GM18507 (cell line): ENCODE results near the gene INO80D.
"Not testable (repeated sequence)": the region's sequence is repeated elsewhere in the genome, so short reads cannot be mapped to it uniquely, and the experiment has no call there.

Source experiments
- DNase-seq: peaks from one replicate; pipeline ENCODE4 v3.0.0; 2011; ENCODE audit warnings: low read depth; ENCODE audit not compliant: insufficient read length; ENCODE audit errors: extremely low spot score
- FAIRE-seq: peaks from 2 replicates; lab custom pipeline; 2011; peaks lifted over from hg19 to GRCh38; lab: Jason Lieb, UNC

The INO80D gene

DNA sequence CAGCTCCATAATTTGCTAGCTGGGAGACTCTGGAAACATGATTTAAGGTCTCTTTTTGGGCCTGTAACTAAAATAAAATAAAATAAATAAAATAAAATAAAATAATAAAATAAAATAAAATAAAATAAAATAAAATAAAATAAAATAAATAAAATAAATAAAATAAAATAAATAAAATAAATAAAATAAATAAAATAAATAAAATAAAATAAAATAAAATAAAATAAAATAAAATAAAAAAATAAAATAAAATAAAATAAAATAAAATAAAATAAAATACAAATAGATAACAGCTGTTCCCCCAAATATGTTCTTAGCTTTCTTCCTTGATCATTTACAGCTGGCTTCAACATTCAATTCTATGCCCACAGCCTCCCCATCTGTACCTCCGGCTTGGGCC, 97.3 kb downstream of the INO80D start:
- DNase-seq, FAIRE-seq: not testable (repeated sequence)

DNA sequence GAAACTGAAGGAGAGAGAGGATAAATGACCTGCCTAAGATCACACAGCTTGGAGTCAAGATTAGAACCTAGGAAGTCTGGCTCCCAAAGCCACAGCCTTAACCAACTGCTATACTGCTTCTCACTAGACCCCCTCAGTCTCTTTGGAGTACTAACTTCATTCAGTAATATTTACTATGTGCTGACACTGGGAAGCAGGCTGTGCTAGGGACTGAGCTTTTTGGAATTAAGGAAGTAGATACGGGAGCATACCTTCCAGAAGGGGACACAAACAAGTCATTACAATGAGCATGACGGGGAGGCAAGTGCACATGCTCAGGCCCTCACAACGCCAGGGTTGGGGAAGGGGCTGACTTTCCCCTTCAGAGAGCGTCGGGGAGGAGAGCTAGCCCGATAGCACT, 97.7 kb downstream of the INO80D start:
- FAIRE-seq (no peak), DNase-seq (no peak)

DNA sequence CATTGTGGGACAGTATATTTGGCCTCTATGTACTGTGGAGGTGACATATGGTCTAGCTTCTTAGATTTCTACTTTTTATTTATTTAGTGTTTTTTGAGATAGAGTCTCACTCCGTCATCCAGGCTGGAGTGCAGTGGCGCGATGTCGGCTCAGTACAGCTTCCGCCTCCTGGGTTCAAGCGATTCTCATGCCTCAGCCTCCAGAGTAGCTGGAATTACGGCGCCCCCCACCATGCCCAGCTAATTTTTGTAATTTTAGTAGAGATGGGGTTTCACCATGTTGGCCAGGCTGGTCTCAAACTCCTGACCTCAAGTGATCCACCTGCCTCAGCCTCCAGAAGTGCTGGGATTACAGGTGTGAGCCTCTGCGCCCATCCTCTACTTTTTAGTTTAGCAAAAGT, 99.6 kb downstream of the INO80D start:
- FAIRE-seq, DNase-seq: not testable (repeated sequence)

DNA sequence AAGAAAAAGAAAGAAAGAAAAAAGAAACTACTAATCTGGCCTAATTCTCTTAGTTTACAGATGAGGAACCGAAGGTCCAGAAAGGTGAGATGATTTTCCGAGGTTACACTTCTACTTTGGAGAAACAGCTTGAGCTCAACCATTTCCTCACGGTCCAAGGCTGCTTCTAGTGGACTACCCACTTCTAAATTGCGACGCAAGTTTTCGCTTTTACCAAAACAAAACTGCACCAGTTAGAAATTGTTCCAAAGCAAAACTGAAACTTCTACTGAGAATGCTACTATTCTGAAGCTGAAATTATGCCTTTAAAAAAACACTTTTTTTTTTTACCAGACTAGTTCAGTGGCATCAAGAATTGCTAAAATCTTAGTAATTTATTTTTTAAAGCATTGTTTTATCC, 101.6 kb downstream of the INO80D start:
- FAIRE-seq (peak; percentile 69), DNase-seq (peak; percentile 12)

DNA sequence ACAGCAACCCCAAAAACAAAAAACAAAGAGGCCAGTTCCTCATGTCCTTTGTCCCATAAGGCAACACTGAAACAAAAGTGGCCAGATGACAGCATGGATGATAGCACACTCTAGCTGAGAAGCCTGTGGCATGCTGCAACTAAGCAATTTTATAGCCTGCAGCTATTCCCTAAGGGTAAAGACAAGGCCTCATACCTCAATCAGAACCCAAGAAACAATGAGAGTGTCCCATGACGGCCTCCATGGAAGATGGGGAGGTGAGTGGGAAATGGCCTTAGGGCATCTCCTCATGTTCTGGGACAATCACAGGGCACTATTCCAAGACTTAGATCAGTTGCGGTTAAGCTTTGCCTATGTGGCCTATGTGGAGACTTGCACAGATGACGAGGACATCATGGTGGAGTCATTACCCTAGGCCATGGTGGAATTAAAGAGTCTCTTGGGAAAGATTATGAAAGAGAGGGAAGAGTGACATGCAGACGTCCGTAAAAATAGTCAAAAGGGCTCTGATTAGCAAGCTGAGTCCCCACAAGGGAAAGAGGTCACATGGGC, 103.1 kb downstream of the INO80D start:
- FAIRE-seq, result no peak
- no peak for DNase-seq

DNA sequence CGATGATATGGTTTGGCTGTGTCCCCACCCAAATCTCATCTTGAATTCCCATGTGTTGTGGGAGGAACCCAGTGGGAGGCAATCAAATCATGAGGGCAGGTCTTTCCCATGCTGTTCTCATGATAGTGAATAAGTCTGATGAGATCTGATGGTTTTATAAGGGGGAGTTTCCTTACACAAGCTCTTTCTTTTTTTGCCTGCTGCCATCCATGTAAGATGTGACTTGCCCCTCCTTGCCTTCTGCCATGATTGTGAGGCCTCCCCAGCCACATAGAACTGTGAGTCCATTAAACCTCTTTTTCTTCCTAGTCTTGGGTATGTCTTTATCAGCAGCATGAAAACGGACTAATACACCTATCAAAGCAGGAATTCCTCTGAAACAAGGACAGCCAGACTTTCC, 107.2 kb downstream of the INO80D start:
- DNase-seq, FAIRE-seq: not testable (repeated sequence)

DNA sequence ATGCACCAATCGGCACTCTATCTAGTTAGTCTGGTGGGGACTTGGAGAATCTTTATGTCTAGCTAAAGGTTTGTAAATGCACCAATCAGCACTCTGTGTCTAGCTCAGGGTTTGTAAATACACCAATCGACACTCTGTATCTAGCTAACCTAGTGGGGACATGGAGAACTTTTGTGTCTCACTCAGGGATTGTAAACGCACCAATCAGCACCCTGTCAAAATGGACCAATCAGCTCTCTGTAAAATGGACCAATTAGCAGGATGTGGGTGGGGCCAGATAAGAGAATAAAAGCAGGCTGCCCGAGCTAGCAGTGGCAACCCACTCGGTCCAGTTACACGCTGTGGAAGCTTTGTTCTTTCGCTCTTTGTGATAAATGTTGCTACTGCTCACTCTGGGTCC, 108.3 kb downstream of the INO80D start:
- not testable (repeated sequence) for FAIRE-seq, DNase-seq

DNA sequence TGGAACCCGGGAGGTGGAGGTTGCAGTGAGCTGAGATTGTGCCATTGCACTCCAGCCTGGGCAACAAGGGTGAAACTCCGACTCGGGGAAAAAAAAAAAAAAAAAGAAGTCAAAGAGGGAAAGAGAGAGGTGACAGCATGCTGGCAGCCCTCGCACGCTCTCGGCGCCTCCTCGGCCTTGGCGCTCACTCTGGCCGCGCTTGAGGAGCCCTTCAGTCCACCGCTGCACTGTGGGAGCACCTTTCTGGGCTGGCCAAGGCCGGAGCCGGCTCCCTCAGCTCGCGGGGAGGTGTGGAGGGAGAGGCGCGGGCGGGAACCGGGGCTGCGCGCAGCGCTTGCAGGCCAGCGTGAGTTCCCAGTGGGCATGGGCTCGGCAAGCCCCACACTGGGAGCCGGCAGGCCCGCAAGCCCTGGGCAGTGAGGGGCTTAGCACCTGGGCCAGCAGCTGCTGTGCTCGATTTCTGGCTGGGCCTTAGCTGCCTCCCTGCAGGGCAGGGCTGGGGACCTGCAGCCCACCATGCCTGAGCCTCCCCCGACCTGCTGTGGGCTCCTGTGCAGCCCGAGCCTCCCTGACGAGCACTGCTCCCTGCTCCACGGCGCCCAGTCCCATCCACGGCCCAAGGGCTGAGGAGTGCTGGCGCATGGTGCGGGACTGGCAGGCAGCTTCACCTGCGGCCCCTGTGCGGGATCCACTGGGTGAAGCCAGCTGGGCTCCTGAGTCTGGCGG, 108.9 kb downstream of the INO80D start:
- not testable (repeated sequence) for FAIRE-seq, DNase-seq

DNA sequence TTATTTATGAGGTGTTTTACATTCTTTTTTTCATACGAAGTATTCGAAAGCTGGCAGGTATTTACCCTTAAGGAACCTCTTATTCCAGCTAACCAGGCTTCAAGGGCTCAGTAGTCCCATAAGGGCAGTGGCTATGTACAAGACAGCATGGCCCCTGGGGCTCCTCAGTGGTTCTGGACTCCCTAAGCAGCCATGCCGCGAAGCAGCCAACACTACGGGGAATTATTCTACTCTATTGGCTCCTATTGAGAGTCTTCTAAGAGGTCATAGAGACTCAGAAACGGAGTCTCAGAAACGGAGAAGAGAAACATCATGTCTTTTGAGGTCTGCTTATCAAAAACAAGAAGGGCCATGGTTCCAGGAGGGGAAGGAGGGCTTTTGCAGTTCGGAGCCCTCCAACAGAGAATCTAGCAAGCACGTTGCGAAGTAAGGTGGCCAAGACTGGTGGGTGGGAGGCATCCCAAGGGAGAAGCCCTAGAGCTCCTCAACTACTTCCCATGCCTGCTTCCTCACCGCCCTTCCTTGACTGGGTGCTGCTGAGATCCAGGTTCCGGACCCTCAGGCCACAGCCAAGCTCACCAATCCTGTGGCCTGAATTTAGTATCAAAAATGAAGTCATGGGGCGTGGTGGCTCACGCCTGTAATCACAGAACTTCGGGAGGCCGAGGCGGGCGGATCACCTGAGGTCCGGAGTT, 109.7 kb downstream of the INO80D start:
- FAIRE-seq (no peak), DNase-seq (no peak)

DNA sequence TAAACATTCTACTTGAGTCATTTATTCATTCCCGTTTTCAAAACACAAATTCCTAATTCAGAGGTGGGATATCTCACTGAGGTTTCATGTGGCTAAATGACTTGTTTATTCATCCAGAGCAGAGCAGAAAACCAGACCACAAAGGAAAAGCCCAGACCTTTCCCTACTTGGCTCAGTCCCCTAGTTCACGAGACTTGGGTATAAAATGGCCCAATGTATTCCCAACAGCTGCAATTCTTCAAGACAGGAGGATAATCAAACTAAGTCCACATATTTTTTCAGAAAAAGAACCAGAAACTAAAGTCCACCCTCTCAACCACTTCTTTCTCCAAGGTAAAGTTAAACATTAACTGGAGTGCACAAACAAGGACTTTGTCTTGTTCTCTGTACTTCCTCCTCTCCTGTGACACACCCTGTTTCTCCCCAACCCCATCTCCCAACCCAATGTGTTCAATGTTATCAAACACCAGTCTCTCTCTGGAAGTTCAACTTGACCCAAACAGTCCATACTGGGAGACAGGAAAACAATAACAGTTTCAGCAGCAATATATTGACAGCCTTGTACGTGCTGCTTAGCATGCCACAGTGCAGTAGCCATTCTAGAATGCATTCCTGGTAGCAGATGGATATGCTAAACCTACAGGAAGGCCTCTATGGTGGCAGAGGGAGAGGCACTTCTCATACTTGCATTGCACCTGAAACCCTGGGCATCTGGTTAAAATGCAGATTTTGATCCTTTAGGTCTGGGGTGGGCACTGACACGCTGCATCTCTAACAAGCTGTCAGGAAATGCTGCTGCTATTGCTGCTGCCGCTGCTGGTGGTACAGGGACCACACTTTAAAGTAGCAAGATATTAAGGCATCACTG, 110.7 kb downstream of the INO80D start:
- FAIRE-seq (peak; percentile 47), DNase-seq (no peak)

DNA sequence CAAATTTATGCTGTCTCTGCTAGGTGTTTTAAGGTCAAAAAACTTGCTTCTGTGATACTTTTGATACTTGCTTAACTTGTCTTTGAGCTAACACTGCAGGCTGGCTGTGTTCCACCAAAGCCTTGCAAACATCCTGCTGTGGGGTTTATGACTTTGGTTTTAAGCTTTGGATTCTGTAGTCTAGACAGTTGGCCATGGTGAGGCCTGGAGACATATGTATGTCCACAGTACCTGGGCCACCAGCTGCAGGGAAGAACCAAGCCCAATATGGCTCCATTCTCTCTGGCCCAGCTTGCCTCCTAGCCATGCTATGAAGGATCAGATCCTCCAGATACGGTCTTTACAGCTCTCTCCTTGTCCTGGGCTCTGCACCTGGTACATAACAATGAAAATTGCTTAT, 113.9 kb downstream of the INO80D start:
- no peak for FAIRE-seq
- no peak for DNase-seq

DNA sequence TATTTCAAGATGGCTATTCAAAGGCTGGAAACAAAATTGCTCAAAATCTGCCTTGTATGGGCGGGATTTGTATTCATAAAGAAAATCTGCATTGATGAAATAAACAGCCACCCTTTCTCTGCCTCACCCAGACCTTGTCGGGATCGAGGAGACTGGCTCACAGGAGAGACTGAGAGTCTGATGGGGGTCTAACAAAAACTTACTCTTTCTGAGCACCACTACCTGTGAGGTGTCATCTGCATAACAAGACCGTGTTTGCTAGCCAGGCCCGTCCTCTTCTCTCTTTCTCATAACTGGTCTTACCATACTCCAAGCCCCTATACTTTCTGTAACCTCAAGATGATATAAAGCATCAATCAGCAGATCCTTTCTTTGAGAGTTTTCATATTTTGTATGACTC, 115.6 kb downstream of the INO80D start:
- FAIRE-seq, result no peak
- DNase-seq, result no peak

DNA sequence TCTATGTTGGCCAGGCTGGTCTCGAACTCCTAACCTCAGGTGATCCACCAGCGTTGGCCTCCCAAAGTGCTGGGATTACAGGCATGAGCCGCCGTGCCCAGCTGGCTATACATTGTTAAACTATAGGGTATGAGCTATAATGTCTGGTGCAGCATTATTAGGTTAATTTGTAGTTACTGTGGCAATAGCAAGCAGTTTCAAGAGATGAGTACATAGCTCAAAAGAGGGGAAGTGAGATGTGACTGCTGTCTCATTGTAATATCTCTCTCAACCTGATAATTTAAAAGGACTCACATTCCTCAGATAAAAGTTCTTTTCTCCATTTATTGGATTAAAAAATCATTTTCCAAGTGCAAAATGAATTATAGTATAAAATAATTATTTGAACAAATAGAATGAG, 116.4 kb downstream of the INO80D start:
- no peak for DNase-seq
- no peak for FAIRE-seq

DNA sequence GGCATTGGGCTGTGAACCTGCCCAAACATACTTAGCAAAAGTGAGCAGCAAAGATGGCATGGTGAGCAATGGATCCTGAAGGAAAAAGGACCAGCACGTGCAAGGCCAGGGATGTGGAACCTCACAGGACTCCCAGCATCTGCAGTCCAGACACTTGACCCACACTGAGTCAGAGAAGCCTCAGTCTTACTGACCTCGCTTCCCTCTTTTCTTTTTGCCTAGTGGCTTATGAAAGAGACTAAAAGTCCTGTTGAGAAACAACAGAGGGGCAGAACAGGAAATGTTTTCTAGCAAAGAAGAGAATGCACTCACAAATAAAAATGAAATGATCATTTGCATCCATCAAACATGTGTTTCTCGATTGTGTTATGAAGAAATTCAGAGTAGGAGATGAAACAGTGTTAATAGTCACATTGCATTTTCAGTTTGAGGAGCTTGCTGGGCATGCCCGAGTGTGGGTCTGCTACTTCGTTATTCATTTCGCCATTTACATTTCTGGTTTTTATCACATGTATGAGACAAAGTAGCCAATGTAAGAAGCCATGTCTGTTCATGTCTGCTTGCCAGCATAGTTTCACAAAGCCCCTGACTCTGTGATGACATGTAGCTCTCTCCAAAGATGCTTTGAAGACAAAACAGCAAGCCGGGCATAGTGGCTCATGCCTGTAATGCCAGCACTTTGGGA, 118.4 kb downstream of the INO80D start:
- DNase-seq (no peak), FAIRE-seq (no peak)

DNA sequence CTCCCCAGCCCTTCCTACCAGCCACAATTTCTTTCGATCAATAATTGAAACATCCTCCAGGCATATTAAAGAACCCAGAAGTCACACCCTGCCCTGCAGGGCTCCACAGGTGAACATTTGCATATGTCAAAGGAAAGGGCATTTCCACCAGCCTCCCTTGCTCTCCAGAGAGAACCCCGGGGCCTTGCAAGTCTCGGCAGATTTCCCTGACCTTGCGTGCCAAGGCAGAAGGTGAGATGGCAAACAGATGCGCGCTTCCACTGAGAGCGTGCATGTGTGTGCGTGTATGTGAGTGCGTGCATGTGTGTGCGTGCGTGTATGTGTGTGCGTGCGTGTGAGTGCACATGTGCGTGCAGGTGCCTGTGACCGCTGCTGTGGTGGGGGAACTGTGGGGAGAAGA, 120.3 kb downstream of the INO80D start:
- FAIRE-seq, result no peak

DNA sequence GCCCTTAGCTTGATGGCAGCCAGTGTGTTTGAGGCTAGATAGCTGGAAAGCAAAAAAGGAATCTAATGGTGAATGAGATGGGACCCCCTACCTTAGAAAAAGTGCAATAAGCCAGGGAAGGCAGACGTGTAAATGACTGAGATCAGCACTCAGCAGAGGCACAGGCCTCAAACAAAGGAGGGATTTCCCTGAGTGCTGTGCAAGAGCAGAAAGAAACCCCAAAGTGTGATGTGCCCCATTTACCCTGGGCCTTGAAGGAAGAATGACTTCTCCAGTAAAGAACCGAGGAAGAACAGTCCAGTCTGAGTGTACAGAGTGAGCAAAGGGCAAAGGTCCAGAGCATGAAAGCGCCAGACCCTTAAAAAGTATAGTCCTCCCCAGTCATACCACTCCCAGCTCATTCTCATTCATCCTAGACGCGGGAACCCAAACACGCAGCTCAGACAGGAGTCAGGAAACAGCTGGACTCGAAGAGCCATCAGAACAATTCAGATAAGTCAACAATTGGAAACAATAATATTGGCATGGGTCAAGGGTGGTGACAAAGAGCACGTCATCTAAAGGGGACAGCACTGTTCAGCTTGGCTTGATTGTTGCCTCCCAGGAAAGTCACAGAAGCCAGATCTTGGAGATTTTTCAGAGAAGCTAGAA, 121.7 kb downstream of the INO80D start:
- no peak for FAIRE-seq
- DNase-seq, result no peak

More for the DNA sequence above, 120.3 kb downstream of the INO80D start:
- no peak for DNase-seq

DNA sequence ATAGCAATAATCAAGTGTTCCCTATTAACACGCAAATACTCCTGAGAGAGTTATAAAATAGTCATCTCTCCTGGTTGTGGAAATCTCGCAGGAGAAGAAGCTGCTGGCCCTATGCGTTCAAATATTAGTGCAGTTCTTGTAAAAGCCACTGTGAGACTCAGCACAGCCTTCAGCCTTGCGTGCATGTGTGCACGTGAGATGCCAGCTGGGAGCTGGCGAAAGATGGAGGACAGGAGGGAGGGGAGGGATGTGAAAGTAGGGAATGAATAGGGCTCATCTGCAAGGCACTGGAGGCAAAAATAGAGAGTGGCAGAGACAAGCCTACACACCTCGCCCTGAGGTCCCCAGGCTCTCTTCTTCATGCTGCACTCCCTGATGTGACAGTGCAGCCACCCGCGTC, 126.5 kb downstream of the INO80D start:
- FAIRE-seq, result no peak
- no peak for DNase-seq

DNA sequence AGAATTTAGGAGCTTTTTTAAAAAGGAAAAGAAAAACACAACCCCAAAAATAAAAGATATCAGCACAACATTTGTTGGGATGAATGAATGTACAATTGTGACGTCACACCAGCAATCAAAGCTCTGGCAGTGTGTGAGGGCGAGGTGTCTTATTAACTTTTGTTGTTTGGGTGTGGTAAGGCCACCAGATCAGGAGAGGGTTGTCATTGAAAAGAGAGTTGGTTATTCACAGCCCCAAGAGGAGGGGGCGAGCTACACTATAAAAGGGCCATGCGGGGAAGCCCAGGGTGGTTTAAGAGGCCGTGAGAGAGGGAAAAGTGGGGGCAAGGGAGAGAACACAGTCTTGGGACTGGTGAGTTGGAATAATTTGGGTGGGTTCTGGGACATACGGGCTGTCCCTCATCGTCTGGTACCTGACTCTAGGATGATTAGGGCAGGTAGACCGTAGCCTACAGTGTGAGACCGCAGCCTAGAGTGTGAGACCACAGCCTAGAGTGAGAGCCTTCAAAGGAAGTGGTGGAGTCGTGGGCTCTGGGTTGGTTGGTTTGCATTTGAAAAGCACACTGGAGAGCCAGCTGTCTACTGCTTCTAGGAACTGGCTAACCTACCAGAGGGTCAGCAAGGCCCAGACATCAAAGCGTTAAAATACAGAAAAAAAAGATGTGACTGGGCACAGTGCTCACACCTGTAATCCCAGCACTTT, 128.4 kb downstream of the INO80D start:
- FAIRE-seq, result no peak

More for the DNA sequence above, 128.4 kb downstream of the INO80D start:
- DNase-seq, result no peak
